ENCODE results near the gene SUSD4.

GRCh38 chr1:223179786-223180185, 184.2 kb downstream of the SUSD4 start:
- TF ChIP-seq POLR2A (IDR thresholded peaks at IDR 0.05): no peak
- TF ChIP-seq CTCF (IDR thresholded peaks at IDR 0.05): no peak
